CD4-positive, alpha-beta T cell treated with Interleukin-6 for 4 hours (primary cell): ENCODE results near the gene AMIGO3.
A peak's percentile ranks its signal among the peaks of the same experiment; 100 is the strongest.
"Not testable (repeated sequence)": the region's sequence is repeated elsewhere in the genome, so short reads cannot be mapped to it uniquely, and the experiment has no call there.

Experiments used
- DNase-seq: peaks from one replicate; pipeline ENCODE4 v3.0.0-alpha.2; 2020; ENCODE audit warnings: mixed read lengths

The AMIGO3 gene

DNA sequence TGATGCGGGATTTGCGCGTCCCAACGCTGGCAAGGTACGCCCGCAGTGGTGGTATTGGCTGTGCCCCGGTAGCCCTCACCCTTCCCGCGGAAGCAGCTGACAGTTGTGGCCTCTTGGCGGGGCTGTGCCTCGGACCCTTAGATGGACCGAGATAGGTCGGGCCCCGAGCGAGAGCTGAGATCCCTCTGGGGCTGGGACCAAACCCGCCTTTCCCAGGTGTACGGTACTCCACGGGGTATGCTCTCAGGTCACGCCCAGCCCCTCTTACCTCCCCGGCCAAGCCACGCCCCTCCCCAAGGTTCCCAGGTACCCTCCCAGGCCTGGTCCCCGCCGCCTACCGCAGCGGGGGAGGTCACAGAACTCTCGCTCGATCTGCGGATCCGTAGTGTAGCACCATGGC lies 33.1 kb downstream of the AMIGO3 start:
- peak; percentile 61 for DNase-seq

DNA sequence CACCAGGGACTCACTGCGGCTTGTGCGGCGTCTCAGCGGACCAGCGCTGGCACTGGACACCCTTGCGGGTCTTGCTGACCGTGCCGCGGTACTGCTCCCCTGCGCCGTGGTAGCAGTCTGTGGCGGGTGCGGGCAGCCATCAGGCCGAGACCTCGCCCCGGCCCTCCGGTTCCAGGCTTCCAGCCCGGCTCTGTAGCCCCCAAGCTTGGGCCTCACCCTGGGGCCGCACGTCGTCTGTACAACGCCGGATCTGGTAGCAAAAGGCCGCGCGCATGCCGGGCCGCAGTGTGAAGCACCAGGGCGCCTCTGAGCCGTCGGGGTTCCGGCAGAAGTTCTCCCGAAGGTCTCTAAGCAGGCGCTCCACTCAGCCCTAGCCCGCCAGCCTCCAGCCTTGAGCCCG lies 33.6 kb downstream of the AMIGO3 start:
- not testable (repeated sequence) for DNase-seq

- not testable (repeated sequence) for DNase-seq
Measured at GRCh38 chr3:49685103-49685502, 34.4 kb downstream of the AMIGO3 start.

DNA sequence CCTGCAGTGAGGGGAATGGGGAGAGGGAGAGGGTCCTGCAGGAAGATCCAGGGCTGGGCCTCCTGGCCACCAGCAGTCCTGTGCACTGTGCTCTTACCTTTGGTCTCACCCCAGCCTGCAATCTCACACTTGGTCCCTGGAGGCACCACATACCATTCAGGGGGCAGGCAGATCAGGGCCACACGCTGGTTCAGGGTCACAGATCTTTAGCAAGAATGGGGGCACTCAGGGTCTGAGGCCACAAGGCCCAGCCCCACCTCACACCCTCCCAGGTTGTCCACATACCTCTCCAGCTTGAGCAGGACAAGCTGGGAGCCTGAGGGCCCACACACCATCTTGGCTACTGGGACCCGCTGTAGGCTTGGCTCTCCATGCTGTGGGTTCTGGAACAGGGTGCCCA lies 35.0 kb downstream of the AMIGO3 start:
- DNase-seq, result not testable (repeated sequence)

DNA sequence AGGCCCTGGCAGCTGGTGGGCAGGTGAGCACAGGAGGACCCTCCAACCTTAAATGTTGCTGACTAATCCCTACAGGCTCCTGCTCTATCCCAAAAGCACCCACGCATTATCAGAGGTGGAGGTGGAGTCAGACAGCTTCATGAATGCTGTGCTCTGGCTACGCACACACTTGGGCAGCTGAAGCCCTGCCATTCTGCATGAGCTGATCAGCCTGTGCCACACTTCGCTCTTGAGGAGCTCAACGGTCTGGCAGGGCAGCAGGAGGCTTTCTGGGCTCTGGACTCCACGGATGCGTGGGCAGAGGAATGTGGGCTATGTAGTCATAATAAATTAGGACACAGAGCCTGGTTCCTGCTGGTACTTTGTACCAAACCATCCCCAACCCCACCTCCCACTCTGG lies 36.3 kb downstream of the AMIGO3 start:
- DNase-seq, result no peak

- no peak for DNase-seq
Measured at GRCh38 chr3:49681543-49681942, 37.9 kb downstream of the AMIGO3 start.

DNA sequence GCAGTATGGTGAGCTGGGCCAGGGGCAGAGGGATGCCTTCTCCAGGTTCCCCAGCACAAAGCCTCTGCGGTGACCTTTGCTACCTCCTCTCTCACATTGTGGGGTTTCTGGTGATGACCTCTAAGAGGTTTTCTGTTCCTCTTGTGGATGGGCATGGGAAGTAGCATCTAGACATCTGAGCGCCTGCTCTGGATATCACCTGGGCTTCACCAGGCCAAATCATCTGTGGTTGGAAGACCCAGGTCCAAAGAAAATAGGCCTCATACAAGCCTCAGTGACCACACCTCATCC lies 38.3 kb downstream of the AMIGO3 start:
- no peak for DNase-seq

GRCh38 chr3:49680493-49681231 lies 38.8 kb downstream of the AMIGO3 start:
- no peak for DNase-seq

DNA sequence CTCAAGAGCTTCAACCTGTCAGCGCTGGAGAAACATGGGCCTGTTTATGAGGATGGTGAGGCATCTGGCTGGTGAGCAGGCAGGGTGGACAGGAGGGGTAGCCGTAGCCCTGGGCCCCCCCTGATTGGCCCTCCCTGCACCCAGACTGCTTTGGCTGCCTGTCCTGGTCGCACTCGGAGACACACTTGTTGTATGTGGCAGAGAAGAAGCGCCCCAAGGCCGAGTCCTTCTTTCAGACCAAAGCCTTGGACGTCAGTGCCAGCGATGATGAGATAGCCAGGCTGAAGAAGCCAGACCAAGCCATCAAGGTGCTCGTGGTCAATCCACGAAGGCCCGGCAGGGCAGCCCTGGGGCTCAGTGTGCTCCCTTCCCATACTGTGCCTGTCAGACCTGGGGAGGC lies 43.6 kb downstream of the AMIGO3 start:
- DNase-seq, result no peak

- peak; percentile 29 for DNase-seq
Measured at GRCh38 chr3:49674497-49674983, 44.9 kb downstream of the AMIGO3 start.

DNA sequence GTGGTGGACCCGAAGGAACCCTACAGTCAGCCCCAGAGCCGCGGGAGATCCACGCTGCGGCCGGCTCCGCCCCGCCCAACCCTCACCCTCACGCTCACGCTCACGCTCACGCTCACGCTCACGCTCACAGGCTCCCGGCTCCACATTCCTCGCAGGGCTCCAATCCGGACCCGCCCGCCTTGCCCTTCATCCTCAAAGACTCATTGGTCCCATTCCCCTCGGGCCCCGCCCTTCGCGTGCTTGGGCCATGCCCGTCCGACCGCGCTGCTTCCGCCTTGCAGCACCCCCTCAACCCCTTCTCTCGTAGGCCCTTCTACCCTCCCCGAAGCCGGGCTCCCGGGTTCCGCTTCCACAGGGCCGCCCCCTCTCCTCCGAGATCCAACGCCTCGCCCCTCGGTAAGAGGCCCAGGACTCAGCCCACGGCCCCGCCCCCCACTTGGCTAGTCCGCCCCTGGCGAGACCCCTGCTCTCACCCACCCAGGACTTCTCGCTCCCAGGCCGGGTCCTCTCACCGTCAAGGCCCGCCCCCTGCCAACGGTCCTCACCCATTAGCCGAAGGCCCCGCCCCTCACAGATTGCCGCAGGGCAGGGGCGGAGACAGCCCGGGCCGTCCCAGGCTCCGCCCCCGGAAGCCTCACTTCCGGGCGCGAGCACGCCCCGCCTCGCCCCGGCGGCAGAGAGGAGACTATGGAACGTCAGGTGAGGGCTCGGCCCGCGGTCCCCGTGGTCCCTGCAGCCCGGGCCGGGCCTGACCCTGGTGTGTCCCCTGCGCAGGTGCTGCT lies 45.6 kb downstream of the AMIGO3 start, which contains the start of gene APEH:
Gene APEH (plus strand): TSS at position 637 of the 782 bp plus-strand sequence. CDS start 51 bp downstream, at position 688.
- DNase-seq, result peak; percentile 98

- no peak for DNase-seq
Measured at GRCh38 chr3:49673121-49673714, 46.3 kb downstream of the AMIGO3 start.

GRCh38 chr3:49671291-49672288 lies 47.9 kb downstream of the AMIGO3 start:
- peak; percentile 78 for DNase-seq

- DNase-seq, result no peak
Measured at GRCh38 chr3:49670940-49671290, 48.6 kb downstream of the AMIGO3 start.

- no peak for DNase-seq
Measured at GRCh38 chr3:49669352-49669751, 50.1 kb downstream of the AMIGO3 start.

GRCh38 chr3:49668861-49669260 lies 50.6 kb downstream of the AMIGO3 start:
- no peak for DNase-seq

GRCh38 chr3:49668414-49668797 lies 51.1 kb downstream of the AMIGO3 start:
- DNase-seq, result no peak

GRCh38 chr3:49667701-49668413 lies 51.6 kb downstream of the AMIGO3 start:
- DNase-seq, result no peak
